GM20000 (cell line): ENCODE measurements around the gene MRPL33.
"Not testable (repeated sequence)": the region's sequence is repeated elsewhere in the genome, so short reads cannot be mapped to it uniquely, and the experiment has no call there.

ENCODE experiments used
- DNase-seq: peaks from one replicate; pipeline ENCODE4 v3.0.0; 2012; ENCODE audit warnings: low spot score
- TF ChIP-seq, protein P1 (sequence below): IDR thresholded peaks from 2 replicates; pipeline ENCODE4 v1.5.1; 2012; ENCODE audit warnings: mild to moderate bottlenecking, control low read depth; ENCODE audit errors: extremely low read depth, missing control alignments

Gene MRPL33

DNA sequence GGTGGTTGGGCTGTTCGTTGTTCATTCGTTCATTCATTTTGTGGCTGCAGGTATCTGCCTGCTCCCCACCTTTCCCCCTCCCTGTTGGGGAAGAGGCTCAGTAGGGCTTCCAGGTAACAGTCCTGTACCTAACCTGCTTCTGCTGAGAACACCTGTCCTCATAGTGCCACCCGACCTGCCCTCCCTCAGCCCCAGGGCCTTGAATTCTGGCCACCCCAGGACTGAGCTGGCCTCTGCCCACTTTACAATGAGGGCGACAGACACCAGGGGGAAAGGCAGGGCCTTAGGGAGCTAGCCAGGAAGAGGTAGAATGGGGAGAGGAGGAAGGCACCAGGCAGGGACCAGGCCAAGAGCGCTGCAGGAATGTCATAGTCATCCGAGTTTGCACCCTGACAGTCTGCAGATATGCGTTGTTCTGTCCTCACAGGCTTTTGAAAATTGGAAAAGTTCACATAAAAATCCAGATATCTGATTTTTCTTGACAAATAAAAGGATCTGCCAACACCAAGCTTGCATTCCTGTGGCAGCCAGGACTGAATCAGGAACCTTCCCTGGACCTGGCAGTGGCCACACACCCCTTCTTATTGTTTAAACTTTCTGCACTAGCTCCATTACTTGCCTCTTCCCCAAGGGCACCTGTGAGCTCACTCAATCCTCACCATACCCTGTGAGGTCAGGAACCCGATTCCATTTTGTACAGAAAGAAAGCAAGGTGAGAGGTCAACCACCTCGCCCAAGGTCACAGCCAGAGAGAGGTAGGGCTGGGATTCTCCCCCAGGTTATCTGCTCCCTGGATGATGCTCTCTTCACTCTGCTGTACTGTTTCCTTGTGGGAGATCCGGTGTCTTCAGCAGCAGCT is 35.3 kb upstream of the MRPL33 start:
- no peak for DNase-seq

DNA sequence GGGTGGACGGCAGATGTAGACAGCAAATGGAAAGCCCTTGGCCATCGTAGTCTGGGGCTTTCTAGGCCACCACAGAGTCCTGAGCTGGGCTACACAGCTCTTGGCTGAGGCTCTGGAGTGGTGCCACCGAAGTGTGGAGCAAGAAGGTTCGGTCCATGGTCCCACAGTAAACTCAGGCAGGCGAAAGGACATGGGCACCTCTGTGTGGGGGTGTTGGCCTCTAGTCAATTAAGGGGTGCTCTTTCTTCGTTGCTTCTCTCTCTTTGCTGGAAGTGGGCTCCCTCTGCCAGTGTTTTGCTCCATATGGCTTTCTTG is 34.7 kb upstream of the MRPL33 start:
- TF ChIP-seq, protein P1, sequence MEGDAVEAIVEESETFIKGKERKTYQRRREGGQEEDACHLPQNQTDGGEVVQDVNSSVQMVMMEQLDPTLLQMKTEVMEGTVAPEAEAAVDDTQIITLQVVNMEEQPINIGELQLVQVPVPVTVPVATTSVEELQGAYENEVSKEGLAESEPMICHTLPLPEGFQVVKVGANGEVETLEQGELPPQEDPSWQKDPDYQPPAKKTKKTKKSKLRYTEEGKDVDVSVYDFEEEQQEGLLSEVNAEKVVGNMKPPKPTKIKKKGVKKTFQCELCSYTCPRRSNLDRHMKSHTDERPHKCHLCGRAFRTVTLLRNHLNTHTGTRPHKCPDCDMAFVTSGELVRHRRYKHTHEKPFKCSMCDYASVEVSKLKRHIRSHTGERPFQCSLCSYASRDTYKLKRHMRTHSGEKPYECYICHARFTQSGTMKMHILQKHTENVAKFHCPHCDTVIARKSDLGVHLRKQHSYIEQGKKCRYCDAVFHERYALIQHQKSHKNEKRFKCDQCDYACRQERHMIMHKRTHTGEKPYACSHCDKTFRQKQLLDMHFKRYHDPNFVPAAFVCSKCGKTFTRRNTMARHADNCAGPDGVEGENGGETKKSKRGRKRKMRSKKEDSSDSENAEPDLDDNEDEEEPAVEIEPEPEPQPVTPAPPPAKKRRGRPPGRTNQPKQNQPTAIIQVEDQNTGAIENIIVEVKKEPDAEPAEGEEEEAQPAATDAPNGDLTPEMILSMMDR, result no peak
- no peak for DNase-seq

More for the DNA sequence above, 35.3 kb upstream of the MRPL33 start:
- TF ChIP-seq, protein P1, result no peak

DNA sequence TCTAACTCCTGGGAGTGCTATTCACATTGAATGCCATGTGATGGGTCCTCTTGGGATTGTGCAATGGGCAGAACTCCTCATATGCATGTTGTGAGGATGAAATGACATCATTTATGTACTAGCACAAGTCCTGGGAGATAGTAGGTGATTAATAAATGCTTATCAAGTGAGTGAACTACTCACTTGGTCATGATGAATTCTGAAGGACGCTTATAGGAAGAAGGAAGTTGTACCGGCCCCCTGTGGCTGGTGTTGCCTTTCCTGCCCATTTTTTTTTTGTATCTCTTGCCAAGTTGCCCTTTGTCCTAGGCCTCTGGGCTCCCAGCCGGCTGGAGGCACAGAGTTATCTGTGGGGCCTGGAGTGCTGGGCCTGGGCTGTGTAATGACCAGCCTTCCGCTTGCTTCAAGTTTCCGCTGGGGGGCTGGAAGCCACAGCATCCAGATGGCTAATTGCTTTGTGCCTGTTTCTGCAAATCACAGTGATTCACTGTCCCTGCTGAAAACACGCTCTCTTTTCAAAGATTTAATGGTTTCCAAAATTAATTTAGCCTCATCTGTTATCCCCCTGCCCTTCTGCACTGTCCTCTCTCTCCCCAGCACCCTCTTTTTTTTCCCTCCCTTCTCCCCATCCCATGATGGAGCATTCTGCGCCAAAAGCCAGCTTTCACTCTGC is 33.7 kb upstream of the MRPL33 start:
- TF ChIP-seq, protein P1, result no peak
- no peak for DNase-seq

DNA sequence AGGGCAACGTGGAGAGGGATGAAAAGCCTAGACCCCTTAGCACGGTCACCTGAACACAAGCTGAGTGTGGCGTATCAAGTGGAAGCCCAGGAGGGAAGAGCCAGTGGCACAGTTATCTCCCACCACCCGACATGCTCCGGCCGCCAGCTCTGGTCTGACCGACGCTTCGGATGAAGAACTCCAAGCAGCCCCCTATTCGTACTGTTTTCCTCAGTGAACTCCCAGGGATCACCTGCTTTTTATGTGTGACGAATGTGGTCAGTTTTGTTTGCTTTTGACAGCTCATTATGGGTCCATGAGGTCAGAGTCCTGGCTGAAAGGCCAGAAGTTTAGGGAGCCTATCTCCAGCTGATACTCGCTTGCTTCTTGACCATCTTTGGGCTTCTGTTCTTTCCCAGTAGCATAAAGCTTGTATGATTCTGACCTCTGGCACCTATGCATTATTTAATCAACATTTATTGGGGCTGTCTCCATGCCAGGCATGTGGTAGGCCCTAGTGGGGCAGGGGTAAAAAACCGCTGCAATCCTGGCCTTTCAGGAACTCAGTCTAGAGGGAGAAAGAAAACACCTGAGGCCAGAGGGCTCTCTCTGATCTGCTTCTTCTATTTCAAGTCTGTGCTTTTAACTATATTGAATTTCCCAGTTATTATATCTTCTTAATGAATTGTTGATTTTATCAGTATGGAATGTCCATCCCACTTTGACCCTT is 33.0 kb upstream of the MRPL33 start:
- TF ChIP-seq, protein P1, result no peak
- no peak for DNase-seq

DNA sequence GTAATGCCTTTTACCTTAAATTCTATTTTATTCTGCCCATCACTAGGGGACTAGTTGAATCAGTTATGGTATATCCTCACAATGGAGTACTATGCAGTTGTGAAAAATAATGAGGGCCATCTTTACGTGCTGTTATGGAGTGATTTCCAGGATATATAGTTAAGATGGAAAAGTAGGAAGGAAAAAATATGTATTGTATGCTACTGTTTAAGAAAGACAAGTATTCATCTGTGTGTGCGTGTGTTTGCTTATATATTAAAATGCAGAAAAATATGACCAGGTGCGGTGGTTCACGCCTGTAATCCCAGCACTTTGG is 32.5 kb upstream of the MRPL33 start:
- no peak for DNase-seq
- TF ChIP-seq, protein P1, result no peak

DNA sequence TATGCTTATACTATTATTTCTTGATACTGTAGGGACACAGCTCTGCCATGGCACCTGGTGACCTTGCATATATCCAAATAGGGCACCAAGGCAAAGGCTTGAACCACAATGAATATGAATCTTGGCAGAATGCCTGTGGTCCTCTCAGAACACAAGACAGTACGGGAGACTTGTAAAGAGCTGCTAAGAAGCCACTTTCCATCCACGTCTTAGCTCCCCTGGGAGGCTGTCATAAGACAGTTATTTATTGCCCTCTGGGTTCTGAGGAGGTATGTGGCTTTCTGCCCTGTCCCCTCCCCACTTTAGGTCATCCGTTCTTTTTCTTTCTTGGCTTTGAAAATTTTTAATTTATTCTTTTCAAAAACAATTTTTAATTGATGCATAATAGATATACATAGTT is 29.8 kb upstream of the MRPL33 start:
- DNase-seq, result no peak
- TF ChIP-seq, protein P1, result no peak

DNA sequence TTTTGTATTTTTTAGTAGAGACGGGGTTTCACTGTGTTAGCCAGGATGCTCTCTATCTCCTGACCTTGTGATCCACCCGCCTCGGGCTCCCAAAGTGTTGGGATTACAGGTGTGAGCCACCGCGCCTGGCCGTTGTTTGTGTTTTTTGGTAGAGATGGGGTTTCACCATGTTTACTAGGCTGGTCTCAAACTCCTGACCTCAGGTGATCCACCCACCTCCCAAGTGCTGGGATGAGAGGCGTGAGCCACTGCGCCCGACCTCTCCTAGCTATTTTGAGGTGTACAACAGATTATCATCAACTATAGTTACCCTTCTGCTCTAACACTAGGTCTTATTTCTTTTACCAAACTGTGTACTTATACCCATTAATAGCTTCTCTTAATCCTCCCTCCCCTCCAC is 28.9 kb upstream of the MRPL33 start:
- no peak for DNase-seq

DNA sequence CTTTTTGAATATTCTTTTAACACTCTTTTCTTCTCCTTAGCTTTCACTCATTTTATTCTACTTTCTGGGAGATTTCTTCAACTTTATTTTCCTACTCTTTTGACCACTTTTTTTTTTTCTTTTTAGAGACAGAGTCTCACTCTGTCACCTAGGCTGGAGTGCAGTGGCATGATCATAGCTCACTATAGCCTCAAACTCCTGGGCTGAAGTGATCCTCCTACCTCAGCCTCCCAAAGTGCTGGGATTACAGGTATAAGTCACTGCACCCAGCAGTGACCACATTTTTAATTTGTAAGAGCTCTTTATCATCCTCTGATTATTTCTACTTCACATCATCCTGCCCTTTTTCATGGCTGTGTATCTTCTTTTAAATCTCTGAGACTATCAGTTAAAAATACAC is 26.0 kb upstream of the MRPL33 start:
- DNase-seq, result not testable (repeated sequence)

More for the DNA sequence above, 28.9 kb upstream of the MRPL33 start:
- TF ChIP-seq, protein P1, result no peak
